Activated naive CD4-positive, alpha-beta T cell treated with anti-CD3 and anti-CD28 coated beads for 36 hours (primary cell): ENCODE data around the gene XRCC4. TPM values are rescaled to one million over a fixed set of nuclear protein-coding genes. Genes with fewer than 3 reads are reported as not detected.
"Not testable (repeated sequence)": the region's sequence is repeated elsewhere in the genome, so short reads cannot be mapped to it uniquely, and the experiment has no call there.

ENCODE experiments used
- CTCF ChIA-PET: fragments of 350-600 bp; sonication (Branson Sonifier 250); formaldehyde crosslinking; loops from one replicate; lab custom pipeline; 2021; ENCODE audit warnings: antibody characterized with exemption; lab: Charles Lee
- DNase-seq: peaks from one replicate; pipeline ENCODE4 v3.0.0-alpha.2; 2020
- H3K27ac Mint-ChIP-seq: one replicate; pipeline ENCODE4 v1.8.0; 2021; ENCODE audit warnings: mild to moderate bottlenecking, mixed read lengths
- H3K27me3 Mint-ChIP-seq: one replicate; pipeline ENCODE4 v1.8.0; 2021; ENCODE audit warnings: low read depth, mixed read lengths
- H3K36me3 Mint-ChIP-seq: one replicate; pipeline ENCODE4 v1.8.0; 2021; ENCODE audit warnings: low read depth, mixed read lengths
- H3K4me1 Mint-ChIP-seq: one replicate; pipeline ENCODE4 v1.8.0; 2021; ENCODE audit warnings: low read depth, mixed read lengths
- H3K4me3 Mint-ChIP-seq: one replicate; pipeline ENCODE4 v1.8.0; 2021; ENCODE audit warnings: mild to moderate bottlenecking, moderate library complexity, mixed read lengths
- H3K9me3 Mint-ChIP-seq: one replicate; pipeline ENCODE4 v1.8.0; 2021; ENCODE audit warnings: mixed read lengths
- intact Hi-C: fragments of 100-400 bp; cut with micrococcal nuclease; formaldehyde crosslinking; loops from one replicate; pipeline ENCODE4 v1.15.1; 2023
- total RNA-seq, 2 experiments: library from RNA; stranded (reverse); gene quantifications; one replicate each; pipeline ENCODE4 v1.2.3, GENCODE V29; 2021

Gene XRCC4
- total RNA-seq, 2 experiments from 2014 or later, result 12.1 to 12.8 TPM

DNA sequence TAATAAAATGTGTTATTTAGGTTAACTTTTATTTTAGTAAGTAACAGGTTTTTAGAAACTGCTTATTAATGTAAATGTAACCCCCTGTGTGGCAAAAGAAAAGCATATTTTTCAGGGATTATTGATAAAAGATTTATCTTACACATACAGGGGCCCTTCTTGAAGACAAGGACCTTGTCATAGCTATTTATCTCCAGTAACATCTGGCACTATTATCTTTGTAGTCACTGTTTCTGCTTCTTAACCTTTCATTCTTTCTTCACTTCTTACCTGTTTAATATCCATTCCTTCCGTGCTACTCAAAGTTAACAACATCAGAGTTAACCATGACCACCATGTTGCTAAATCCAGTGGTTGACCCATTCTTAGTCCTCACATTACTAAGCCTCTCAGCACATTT, 276.4 kb downstream of the XRCC4 start:
- intact Hi-C loops, result no loop called here
- no peaks in the 10 kb centered on the region for H3K4me1 Mint-ChIP-seq
- H3K36me3 Mint-ChIP-seq, result peaks cover 14% of the 10 kb centered on the region
- H3K4me3 Mint-ChIP-seq, result no peak overlapping the region
- no peaks in the 10 kb centered on the region for H3K27me3 Mint-ChIP-seq
- H3K27ac Mint-ChIP-seq, result no peak overlapping the region
- CTCF ChIA-PET, result no interaction called here
- no peak for DNase-seq
- H3K9me3 Mint-ChIP-seq, result peaks cover 14% of the 10 kb centered on the region

GRCh38 chr5:83354958-83355357, 277.6 kb downstream of the XRCC4 start:
- Mint-ChIP-seq H3K27me3 (no peaks in the 10 kb centered on the region), H3K27ac (no peak overlapping the region), H3K4me3 (no peak overlapping the region), H3K9me3 (peaks cover 7% of the 10 kb centered on the region), H3K4me1 (no peaks in the 10 kb centered on the region), H3K36me3 (peaks cover 7% of the 10 kb centered on the region)
- DNase-seq, result no peak
- CTCF ChIA-PET, result no interaction called here
- intact Hi-C loops, result no loop called here

DNA sequence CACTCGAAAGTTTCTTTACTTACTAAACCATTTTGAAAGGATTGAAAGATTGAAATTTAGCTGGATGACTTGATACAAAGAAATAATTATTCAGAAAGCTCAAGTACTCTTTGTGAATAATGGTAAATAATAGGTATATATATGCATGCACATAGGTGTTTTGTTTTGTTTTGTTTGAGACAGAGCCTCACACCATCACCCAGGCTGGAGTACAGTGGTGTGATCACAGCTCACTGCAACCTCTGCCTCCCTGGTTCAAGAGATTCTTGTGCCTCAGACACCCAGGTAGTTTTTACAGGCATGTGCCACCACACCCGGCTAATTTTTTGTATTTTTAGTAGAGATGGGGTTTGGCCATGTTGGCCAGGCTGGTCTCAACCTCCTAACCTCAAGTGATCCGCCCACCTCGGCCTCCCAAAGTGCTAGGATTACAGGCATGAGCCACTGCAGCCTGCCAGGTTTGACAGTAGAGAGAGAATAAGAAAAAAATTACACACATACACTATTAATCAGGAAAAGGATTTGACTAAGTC, 278.2 kb downstream of the XRCC4 start:
- intact Hi-C loops, H3K4me1 Mint-ChIP-seq, H3K36me3 Mint-ChIP-seq, H3K27ac Mint-ChIP-seq, H3K27me3 Mint-ChIP-seq, CTCF ChIA-PET, H3K4me3 Mint-ChIP-seq, H3K9me3 Mint-ChIP-seq, DNase-seq: not testable (repeated sequence)

GRCh38 chr5:83357621-83358231, 280.4 kb downstream of the XRCC4 start:
- no peak overlapping the region for H3K4me3 Mint-ChIP-seq
- no peak overlapping the region for H3K27ac Mint-ChIP-seq
- H3K27me3 Mint-ChIP-seq, result no peaks in the 10 kb centered on the region
- CTCF ChIA-PET, result interaction anchor here (0.7 kb wide), 1 partner anchor 405 kb away, joined by 3 read pairs; no protein-coding TSS in a partner anchor
- intact Hi-C loops, result no loop called here
- no peaks in the 10 kb centered on the region for H3K4me1 Mint-ChIP-seq
- H3K36me3 Mint-ChIP-seq, result peaks cover 6% of the 10 kb centered on the region
- H3K9me3 Mint-ChIP-seq, result peaks cover 3% of the 10 kb centered on the region
- DNase-seq, result no peak

GRCh38 chr5:83360573-83360972, 283.2 kb downstream of the XRCC4 start:
- CTCF ChIA-PET, result no interaction called here
- no peaks in the 10 kb centered on the region for H3K27me3 Mint-ChIP-seq
- intact Hi-C loops, result no loop called here
- H3K36me3 Mint-ChIP-seq, result no peaks in the 10 kb centered on the region
- H3K4me1 Mint-ChIP-seq, result no peaks in the 10 kb centered on the region
- no peak overlapping the region for H3K27ac Mint-ChIP-seq
- no peak overlapping the region for H3K4me3 Mint-ChIP-seq
- H3K9me3 Mint-ChIP-seq, result peaks cover 3% of the 10 kb centered on the region
- no peak for DNase-seq

DNA sequence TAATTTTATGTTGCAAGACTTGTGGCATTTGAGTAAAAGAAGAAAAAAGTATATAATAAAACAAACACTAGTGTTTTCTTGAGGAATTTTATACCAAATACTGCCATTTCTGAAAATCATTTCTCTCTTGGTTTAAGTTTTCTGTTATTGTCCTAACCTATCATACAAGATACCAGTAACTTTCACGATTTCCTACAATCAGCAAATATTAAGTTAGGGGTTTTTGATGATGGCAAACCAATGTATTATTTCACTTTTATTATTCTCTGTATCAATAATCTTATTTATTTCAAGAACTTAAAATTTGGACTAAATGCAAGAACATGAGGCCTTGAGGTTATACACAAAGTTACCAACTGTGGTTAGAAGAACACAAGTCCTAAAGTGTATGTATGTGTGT, 285.2 kb downstream of the XRCC4 start:
- H3K27ac Mint-ChIP-seq, result no peak overlapping the region
- DNase-seq, result no peak
- no peaks in the 10 kb centered on the region for H3K27me3 Mint-ChIP-seq
- no peaks in the 10 kb centered on the region for H3K4me1 Mint-ChIP-seq
- H3K36me3 Mint-ChIP-seq, result no peaks in the 10 kb centered on the region
- no peak overlapping the region for H3K4me3 Mint-ChIP-seq
- intact Hi-C loops, result no loop called here
- peaks cover 3% of the 10 kb centered on the region for H3K9me3 Mint-ChIP-seq
- CTCF ChIA-PET, result no interaction called here

DNA sequence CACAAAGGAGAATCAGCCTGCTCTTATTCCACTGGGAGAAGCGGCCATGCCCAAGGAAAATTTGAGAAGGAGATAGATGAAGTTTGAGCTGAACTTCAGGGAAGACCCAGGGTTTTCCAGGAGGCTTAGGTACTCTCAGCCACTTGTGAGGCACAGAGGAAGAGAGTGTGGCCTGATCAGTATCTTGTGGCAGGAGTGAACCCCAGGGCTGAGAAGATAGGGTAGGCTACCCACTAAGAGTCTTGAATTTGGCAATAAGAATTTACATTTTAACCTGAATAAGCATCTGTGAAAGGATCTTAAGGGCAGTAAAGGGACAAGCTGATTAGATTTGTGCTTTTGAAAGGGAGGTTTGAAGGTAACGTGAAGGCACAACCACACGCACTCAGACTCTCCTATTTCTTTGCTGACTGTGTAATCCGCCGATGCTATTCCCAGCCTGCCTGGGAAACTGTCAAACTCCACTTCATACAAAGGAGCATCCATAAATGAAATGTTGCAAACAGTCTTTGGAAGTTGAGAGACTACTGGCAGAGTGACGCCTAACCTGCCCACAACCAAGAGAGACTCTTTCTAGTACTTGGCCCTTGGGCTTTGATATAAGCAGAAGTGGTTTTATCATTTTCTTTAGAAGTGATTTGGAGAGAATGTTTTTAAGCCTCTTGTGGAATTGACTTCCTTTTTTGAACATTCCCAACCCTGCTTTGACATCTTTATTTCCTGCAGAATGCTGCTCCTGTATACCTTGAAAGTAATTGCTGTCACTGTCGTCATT, 286.0 kb downstream of the XRCC4 start:
- intact Hi-C loops, result no loop called here
- CTCF ChIA-PET, result no interaction called here
- Mint-ChIP-seq H3K36me3 (no peaks in the 10 kb centered on the region), H3K27me3 (no peaks in the 10 kb centered on the region), H3K27ac (no peak overlapping the region), H3K4me1 (no peaks in the 10 kb centered on the region), H3K9me3 (peaks cover 3% of the 10 kb centered on the region), H3K4me3 (no peak overlapping the region)
- DNase-seq, result no peak

DNA sequence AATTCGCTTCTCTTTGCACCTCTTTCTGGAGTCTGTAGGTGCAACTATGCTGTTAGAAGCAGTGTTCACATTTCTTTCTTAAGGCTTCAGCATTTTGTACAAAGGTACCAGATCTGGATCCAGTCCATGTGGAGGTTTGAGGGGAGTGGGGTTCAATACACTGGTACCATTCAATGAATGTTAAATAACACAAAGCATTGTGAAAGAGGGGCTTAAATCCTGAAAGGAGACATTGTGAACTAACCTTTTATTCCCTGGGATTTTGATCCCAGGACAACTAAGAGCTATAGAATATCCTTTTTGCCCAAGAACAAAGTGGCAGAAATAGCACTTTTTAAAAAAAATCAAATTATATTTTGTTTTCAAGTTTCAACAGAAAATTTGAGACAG, 286.5 kb downstream of the XRCC4 start:
- H3K4me1 Mint-ChIP-seq, result no peaks in the 10 kb centered on the region
- H3K27ac Mint-ChIP-seq, result no peak overlapping the region
- no peak overlapping the region for H3K4me3 Mint-ChIP-seq
- CTCF ChIA-PET, result no interaction called here
- intact Hi-C loops, result no loop called here
- H3K36me3 Mint-ChIP-seq, result no peaks in the 10 kb centered on the region
- peaks cover 3% of the 10 kb centered on the region for H3K9me3 Mint-ChIP-seq
- H3K27me3 Mint-ChIP-seq, result no peaks in the 10 kb centered on the region
- no peak for DNase-seq

GRCh38 chr5:83364312-83365299, 287.3 kb downstream of the XRCC4 start:
- intact Hi-C loops, result no loop called here

DNA sequence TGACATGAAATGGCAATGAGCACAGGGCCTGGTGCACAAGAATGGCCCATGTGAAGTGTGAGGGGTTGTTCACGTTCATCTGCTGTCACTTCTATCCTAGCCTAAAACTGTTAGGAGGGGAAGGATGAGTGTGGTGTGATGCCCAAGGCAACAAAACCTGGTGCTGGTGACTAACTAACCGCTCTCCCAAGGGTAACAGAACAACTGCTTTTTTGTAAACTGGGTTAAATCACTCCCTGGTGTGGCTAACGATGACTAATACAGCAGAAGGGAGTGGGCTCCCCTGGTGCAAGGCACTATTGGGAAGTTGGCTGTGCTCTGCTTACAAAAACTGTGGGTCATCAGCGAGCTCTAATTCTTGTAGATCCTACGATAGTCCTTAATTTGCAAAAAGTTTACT, 291.0 kb downstream of the XRCC4 start:
- DNase-seq, result no peak
- Mint-ChIP-seq H3K36me3 (no peaks in the 10 kb centered on the region), H3K9me3 (no peaks in the 10 kb centered on the region), H3K27ac (no peak overlapping the region), H3K27me3 (peaks cover 6% of the 10 kb centered on the region), H3K4me1 (no peaks in the 10 kb centered on the region), H3K4me3 (no peak overlapping the region)
- intact Hi-C loops, result no loop called here
- CTCF ChIA-PET, result interaction anchor here (1.2 kb wide), 1 partner anchor 9 kb away, joined by 3 read pairs; no protein-coding TSS in a partner anchor

More at GRCh38 chr5:83364312-83365299, 287.3 kb downstream of the XRCC4 start:
- no peak for DNase-seq
- H3K36me3 Mint-ChIP-seq, result no peaks in the 10 kb centered on the region
- CTCF ChIA-PET, result no interaction called here
- peaks cover 3% of the 10 kb centered on the region for H3K27me3 Mint-ChIP-seq
- H3K9me3 Mint-ChIP-seq, result peaks cover 3% of the 10 kb centered on the region
- H3K4me3 Mint-ChIP-seq, result no peak overlapping the region
- no peaks in the 10 kb centered on the region for H3K4me1 Mint-ChIP-seq
- H3K27ac Mint-ChIP-seq, result no peak overlapping the region

GRCh38 chr5:83368835-83369234, 291.5 kb downstream of the XRCC4 start:
- H3K9me3 Mint-ChIP-seq, result no peaks in the 10 kb centered on the region
- no peak overlapping the region for H3K4me3 Mint-ChIP-seq
- intact Hi-C loops, result no loop called here
- H3K36me3 Mint-ChIP-seq, result no peaks in the 10 kb centered on the region
- DNase-seq, result no peak
- peaks cover 6% of the 10 kb centered on the region for H3K27me3 Mint-ChIP-seq
- H3K27ac Mint-ChIP-seq, result no peak overlapping the region
- no peaks in the 10 kb centered on the region for H3K4me1 Mint-ChIP-seq
- CTCF ChIA-PET, result no interaction called here

DNA sequence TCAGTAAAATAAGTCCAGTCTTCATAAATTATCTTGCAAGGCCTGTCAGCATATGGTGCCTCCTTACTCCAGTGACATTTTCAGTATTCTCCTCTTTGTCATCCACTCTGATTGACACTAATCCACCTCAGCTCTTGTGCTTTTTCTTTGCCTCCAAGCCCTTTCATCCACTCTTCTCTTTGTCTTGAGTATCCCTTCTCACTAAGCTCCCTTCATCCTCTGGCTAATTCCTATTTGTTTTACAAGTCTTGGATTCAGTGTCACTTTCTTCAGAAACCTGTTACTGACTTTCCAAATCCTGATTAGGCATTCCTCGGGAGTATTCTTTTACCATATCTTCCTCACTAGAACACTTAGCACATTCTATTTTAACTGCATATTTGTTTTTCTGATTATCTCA, 293.6 kb downstream of the XRCC4 start:
- Mint-ChIP-seq H3K9me3 (no peaks in the 10 kb centered on the region), H3K4me3 (no peak overlapping the region), H3K4me1 (no peaks in the 10 kb centered on the region), H3K27ac (no peak overlapping the region), H3K36me3 (no peaks in the 10 kb centered on the region), H3K27me3 (peaks cover 6% of the 10 kb centered on the region)
- no peak for DNase-seq
- CTCF ChIA-PET, result no interaction called here
- intact Hi-C loops, result no loop called here
